HepG2 (cell line): ENCODE measurements around the gene STC2. TPM values are rescaled to one million over a fixed set of nuclear protein-coding genes. Genes with fewer than 3 reads are reported as not detected.
A peak's percentile ranks its signal among the peaks of the same experiment; 100 is the strongest.

ENCODE experiments used
- AGO1 ChIP-seq: fragments of 200-400 bp; formaldehyde crosslinking; IDR thresholded peaks from 2 replicates; pipeline ENCODE4 v1.6.1; 2017; ENCODE audit warnings: mild to moderate bottlenecking, low read depth, low read length, moderate library complexity; ENCODE audit not compliant: poor library complexity, severe bottlenecking
- ATAD3A ChIP-seq: sonication (generic); formaldehyde crosslinking; IDR thresholded peaks from 2 replicates; pipeline ENCODE4 v1.4.0; 2020; ENCODE audit warnings: missing genetic modification reagents
- EZH2 ChIP-seq: conservative IDR thresholded peaks from 2 replicates; pipeline ENCODE4 v1.6.1; 2012; ENCODE audit warnings: mild to moderate bottlenecking, low read depth, low read length, moderate library complexity
- HMGXB4 ChIP-seq, 2 experiments: sonication (generic) in 1 of 2; formaldehyde crosslinking in 1 of 2; IDR thresholded peaks; 2 replicates each; pipeline versions ENCODE4 v1.4.0 to v1.6.1; 2018 to 2020; ENCODE audit warnings: missing genetic modification reagents in 2 of 2, borderline replicate concordance in 1 of 2, low read depth in 1 of 2, mild to moderate bottlenecking in 1 of 2, missing biosample characterization in 1 of 2
- PTBP1 ChIP-seq: fragments of 200-400 bp; formaldehyde crosslinking; IDR thresholded peaks from 2 replicates; pipeline ENCODE4 v1.6.1; 2018; ENCODE audit warnings: low read length, low read depth; ENCODE audit not compliant: poor library complexity, severe bottlenecking
- SOX13 ChIP-seq, 3 experiments: fragments of 450-650 bp in 1 of 3; sonication (generic) in 1 of 3; formaldehyde crosslinking in 1 of 3; IDR thresholded peaks in 2 of 3; conservative IDR thresholded peaks in 1 of 3; 2 replicates each; pipeline versions ENCODE4 v1.5.0 to v1.6.1; 2016 to 2020; ENCODE audit warnings: antibody characterized with exemption in 1 of 3, mild to moderate bottlenecking in 1 of 3, missing compliant biosample characterization in 1 of 3, missing genetic modification reagents in 1 of 3, moderate library complexity in 1 of 3
- THAP11 ChIP-seq: IDR thresholded peaks from 2 replicates; pipeline ENCODE4 v1.6.1; 2016; ENCODE audit warnings: missing biosample characterization, missing genetic modification reagents
- TSC22D2 ChIP-seq: sonication (generic); formaldehyde crosslinking; IDR thresholded peaks from 2 replicates; pipeline ENCODE4 v1.5.1; 2020; ENCODE audit warnings: missing genetic modification reagents, mild to moderate bottlenecking, borderline replicate concordance
- ZGPAT ChIP-seq: IDR thresholded peaks from 2 replicates; pipeline ENCODE4 v1.6.1; 2016; ENCODE audit warnings: mild to moderate bottlenecking
- ZHX1 ChIP-seq: sonication (generic); formaldehyde crosslinking; IDR thresholded peaks from 2 replicates; pipeline ENCODE4 v1.8.1; 2022; ENCODE audit warnings: low read depth, mild to moderate bottlenecking, missing genetic modification reagents
- ZSCAN21 ChIP-seq: sonication (generic); formaldehyde crosslinking; IDR thresholded peaks from 2 replicates; pipeline ENCODE4 v1.8.0; 2022; ENCODE audit warnings: mild to moderate bottlenecking, missing genetic modification reagents, moderate library complexity, borderline replicate concordance
- polyA plus RNA-seq, 8 experiments: library from polyadenylated mRNA; depleted of rRNA in 3 of 8; stranded (reverse) in 7 of 8; unstranded in 1 of 8; fragments of >200 nt; fragmentation: Illumina TruSeq in 4 of 8; extraction: Trizol in 4 of 8; gene quantifications; 2 replicates each; pipeline versions ENCODE4 v1.2.1 to v1.2.3, GENCODE V29; 2011 to 2016; ENCODE audit warnings: low read depth in 4 of 8, missing spikeins in 1 of 8, mixed read lengths in 1 of 8; ENCODE audit not compliant: insufficient read depth in 1 of 8
- total RNA-seq, 5 experiments: library from RNA; depleted of rRNA; stranded (reverse); fragments of >200 nt; fragmentation: Illumina TruSeq; extraction: Trizol; gene quantifications; 2 replicates each; pipeline ENCODE4 v1.2.3, GENCODE V29; 2016; ENCODE audit warnings: low read depth in 1 of 5
- TF ChIP-seq, protein P1 (sequence below): sonication (generic); formaldehyde crosslinking; IDR thresholded peaks from 2 replicates; pipeline ENCODE4 v1.4.0; 2020; ENCODE audit warnings: missing genetic modification reagents, mild to moderate bottlenecking, borderline replicate concordance
- TF ChIP-seq, protein P2 (sequence below): sonication (generic); formaldehyde crosslinking; conservative IDR thresholded peaks from 2 replicates; pipeline ENCODE4 v1.8.0; 2022; ENCODE audit warnings: mild to moderate bottlenecking, moderate library complexity, missing genetic modification reagents

The STC2 gene
- total and polyA plus RNA-seq, 2 of the 13 experiments (the other 11 are each of a cell fraction or from before 2014, with no cell fraction given) = 27.1 to 69.2 TPM

GRCh38 chr5:173296737-173297676 is 31.2 kb downstream of the STC2 start (continued):
- no peak for TF ChIP-seq TSC22D2 (CRISPR knock-in tag)
- no peak for TF ChIP-seq ATAD3A (CRISPR knock-in tag)
- TF ChIP-seq, protein P1, sequence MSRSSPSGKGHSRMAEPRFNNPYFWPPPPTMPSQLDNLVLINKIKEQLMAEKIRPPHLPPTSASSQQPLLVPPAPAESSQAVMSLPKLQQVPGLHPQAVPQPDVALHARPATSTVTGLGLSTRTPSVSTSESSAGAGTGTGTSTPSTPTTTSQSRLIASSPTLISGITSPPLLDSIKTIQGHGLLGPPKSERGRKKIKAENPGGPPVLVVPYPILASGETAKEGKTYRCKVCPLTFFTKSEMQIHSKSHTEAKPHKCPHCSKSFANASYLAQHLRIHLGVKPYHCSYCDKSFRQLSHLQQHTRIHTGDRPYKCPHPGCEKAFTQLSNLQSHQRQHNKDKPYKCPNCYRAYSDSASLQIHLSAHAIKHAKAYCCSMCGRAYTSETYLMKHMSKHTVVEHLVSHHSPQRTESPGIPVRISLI (CRISPR knock-in tag) = no peak
- no peak for TF ChIP-seq HMGXB4 (CRISPR knock-in tag; IDR thresholded peaks at IDR 0.05; ENCODE audit: borderline replicate concordance in 1 of 2, low read depth in 1 of 2)
- no peak for TF ChIP-seq SOX13 (IDR thresholded peaks at IDR 0.05)
- peak in 1 of 2 experiments; percentile 58; a peak in 2 of 4 replicates for TF ChIP-seq SOX13 (CRISPR knock-in tag; conservative IDR thresholded peaks at IDR 0.05 in 1 of 2, IDR thresholded peaks at IDR 0.05 in 1 of 2)
- TF ChIP-seq, protein P2, sequence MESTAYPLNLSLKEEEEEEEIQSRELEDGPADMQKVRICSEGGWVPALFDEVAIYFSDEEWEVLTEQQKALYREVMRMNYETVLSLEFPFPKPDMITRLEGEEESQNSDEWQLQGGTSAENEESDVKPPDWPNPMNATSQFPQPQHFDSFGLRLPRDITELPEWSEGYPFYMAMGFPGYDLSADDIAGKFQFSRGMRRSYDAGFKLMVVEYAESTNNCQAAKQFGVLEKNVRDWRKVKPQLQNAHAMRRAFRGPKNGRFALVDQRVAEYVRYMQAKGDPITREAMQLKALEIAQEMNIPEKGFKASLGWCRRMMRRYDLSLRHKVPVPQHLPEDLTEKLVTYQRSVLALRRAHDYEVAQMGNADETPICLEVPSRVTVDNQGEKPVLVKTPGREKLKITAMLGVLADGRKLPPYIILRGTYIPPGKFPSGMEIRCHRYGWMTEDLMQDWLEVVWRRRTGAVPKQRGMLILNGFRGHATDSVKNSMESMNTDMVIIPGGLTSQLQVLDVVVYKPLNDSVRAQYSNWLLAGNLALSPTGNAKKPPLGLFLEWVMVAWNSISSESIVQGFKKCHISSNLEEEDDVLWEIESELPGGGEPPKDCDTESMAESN (CRISPR knock-in tag) = peak; percentile 52; the same call in 1 of the 2 replicates
- 0 out of 2 replicates have a peak, but pooled peaks have one; percentile 39 for TF ChIP-seq ZGPAT (CRISPR knock-in tag)
- TF ChIP-seq ZHX1 (CRISPR knock-in tag) = no peak
- no peak for TF ChIP-seq PTBP1
- no peak for TF ChIP-seq AGO1
- TF ChIP-seq EZH2 = no peak
- no peak for TF ChIP-seq ZSCAN21 (CRISPR knock-in tag)
- TF ChIP-seq THAP11 (CRISPR knock-in tag) = no peak
